IPS-11a (cell line): ENCODE data around the gene SPON1.
"Not testable (repeated sequence)": the region's sequence is repeated elsewhere in the genome, so short reads cannot be mapped to it uniquely, and the experiment has no call there.

ENCODE experiments used
- H3K4me3 ChIP-seq: one replicate; pipeline ENCODE4 v1.5.1; 2013; ENCODE audit warnings: low read depth, low read length, control low read depth

SPON1 gene

GRCh38 chr11:13974631-13975030 lies 12.1 kb downstream of the SPON1 start:
- H3K4me3 ChIP-seq = no peak overlapping the region

DNA sequence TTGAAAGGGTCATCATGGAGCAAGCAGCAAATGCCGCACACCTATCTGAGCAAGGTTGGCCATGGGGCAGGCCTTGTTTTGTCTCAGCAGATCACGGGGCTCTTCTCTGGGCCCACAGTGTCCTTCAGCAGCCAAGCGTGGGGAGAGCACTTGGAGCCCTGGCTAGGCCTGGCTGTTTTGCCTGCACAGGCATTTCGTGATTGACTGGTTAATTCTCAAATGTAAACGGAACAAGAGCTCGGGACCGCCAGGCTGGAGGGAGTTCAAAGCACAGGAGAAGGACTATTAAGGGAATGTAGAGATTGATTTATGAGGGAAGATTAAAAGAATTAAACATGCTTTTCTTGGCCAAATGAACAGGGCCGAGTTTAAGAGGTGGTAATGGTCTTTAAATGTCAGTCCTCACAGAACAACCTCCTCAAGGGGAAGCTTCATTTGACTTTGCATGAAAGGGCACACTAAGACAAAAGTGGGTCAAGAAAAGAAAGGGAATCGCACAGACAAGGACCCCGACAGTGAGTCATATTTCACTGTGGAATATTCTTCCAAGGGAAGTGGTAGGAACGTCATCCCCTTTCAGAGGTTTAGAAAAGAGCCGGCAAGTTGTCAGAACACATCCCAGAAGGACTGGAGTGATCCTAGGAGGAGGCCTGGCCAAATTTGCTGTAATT lies 20.7 kb downstream of the SPON1 start:
- H3K4me3 ChIP-seq = no peak overlapping the region

GRCh38 chr11:13984616-13985450 lies 22.3 kb downstream of the SPON1 start:
- no peak overlapping the region for H3K4me3 ChIP-seq

DNA sequence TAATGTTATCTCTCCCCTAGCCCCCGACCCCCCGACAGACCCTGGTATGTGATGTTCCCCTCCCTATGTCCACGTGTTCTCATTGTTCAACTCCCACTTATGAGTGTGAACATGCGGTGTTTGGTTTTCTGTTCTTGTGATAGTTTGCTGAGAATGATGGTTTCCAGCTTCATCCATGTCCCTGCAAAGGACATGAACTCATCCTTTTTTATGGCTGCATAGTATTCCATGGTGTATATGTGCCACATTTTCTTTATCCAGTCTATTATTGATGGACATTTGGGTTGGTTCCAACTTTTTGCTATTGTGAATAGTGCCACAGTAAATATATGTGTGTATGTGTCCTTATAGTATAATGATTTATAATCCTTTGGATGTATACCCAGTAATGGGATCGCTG lies 24.2 kb downstream of the SPON1 start:
- not testable (repeated sequence) for H3K4me3 ChIP-seq

- H3K4me3 ChIP-seq = not testable (repeated sequence)
Observed at GRCh38 chr11:13992158-13992856, 29.8 kb downstream of the SPON1 start.

- H3K4me3 ChIP-seq = no peak overlapping the region
Observed at GRCh38 chr11:13993096-13993765, 30.7 kb downstream of the SPON1 start.

- no peak overlapping the region for H3K4me3 ChIP-seq
Observed at GRCh38 chr11:13997881-13998280, 35.4 kb downstream of the SPON1 start.

GRCh38 chr11:13999704-14000103 lies 37.2 kb downstream of the SPON1 start:
- no peak overlapping the region for H3K4me3 ChIP-seq

DNA sequence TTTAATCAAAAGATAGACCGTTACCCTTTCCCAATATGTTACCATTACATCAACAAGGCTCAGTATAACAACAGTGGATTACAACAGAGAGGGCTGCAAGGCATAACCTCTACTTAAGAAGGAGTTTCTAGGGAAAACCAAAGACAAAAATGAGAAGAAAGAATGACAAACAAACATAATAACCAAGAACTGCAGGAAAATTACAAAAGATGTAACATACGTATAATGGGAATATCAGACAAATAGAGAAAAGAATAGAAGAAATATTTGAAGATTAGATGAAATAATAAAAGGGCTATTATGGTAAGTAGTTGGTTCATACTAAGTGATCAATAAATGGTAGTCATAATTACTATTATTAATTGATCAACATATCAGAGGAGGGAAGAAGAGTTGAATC lies 39.1 kb downstream of the SPON1 start:
- no peak overlapping the region for H3K4me3 ChIP-seq

GRCh38 chr11:14007566-14007965 lies 45.0 kb downstream of the SPON1 start:
- no peak overlapping the region for H3K4me3 ChIP-seq

DNA sequence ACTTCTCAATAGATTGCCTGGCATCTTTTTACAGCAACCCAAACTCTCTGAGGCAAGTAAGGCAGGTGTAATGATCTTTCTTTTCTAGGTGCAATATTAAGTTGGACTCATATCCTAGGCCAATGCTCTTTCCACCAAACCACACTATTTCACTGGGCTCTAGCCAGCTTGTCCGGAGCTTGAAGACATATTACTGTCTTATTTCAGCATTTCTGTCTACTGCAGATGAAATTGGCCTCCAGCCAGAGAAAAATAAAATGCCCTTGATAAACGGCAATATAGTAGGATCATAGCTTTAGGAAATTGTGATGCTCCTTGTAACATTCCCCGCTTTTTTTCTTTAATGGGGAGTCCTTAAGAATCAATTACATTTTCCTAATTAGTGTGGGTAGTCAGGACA lies 48.1 kb downstream of the SPON1 start:
- H3K4me3 ChIP-seq = no peak overlapping the region

GRCh38 chr11:14012846-14013245 lies 50.3 kb downstream of the SPON1 start:
- no peak overlapping the region for H3K4me3 ChIP-seq

DNA sequence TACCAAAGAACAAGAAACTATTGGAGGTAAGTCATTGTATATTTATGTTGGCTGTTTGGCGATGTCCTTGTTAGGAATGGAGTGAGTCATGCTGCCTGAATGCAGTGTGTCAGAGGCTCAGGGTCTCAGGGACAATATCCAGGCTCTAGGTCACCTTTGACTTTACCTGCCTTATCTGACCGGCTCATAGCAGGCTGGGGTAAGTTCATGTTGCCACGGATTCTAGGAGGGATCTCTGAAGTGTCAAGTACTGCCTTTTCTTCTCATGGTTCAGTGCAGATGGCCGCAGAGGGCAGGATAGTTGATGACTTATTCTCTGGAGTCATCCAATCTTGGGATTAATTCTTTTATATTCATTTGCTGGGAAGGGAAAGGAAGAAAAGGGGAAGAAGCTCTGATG lies 53.2 kb downstream of the SPON1 start:
- no peak overlapping the region for H3K4me3 ChIP-seq

- H3K4me3 ChIP-seq = no peak overlapping the region
Observed at GRCh38 chr11:14018441-14018840, 55.9 kb downstream of the SPON1 start.

- H3K4me3 ChIP-seq = no peak overlapping the region
Observed at GRCh38 chr11:14021738-14022137, 59.2 kb downstream of the SPON1 start.

- H3K4me3 ChIP-seq = no peak overlapping the region
Observed at GRCh38 chr11:14022251-14022650, 59.7 kb downstream of the SPON1 start.

GRCh38 chr11:14022821-14023220 lies 60.3 kb downstream of the SPON1 start:
- H3K4me3 ChIP-seq = no peak overlapping the region

- H3K4me3 ChIP-seq = no peak overlapping the region
Observed at GRCh38 chr11:14026961-14027360, 64.4 kb downstream of the SPON1 start.

DNA sequence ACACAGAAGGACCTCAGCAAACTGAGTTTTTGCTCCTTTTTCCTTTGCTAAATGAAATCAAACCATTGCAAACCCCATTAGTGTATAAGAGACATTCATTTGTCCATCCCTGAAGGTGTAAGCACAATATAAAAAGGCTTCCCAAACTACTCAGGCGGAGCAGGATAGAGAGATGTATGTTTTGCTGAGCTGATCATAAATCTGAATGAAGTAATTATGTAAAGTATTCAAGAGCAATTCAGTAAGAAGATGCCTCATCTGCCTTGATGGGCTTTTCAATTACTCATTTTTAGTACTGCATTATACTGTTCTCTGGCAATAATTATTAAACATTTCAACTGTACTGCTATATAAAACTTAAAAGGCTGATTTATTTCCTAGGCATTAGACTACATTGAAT lies 65.0 kb downstream of the SPON1 start:
- H3K4me3 ChIP-seq = no peak overlapping the region

DNA sequence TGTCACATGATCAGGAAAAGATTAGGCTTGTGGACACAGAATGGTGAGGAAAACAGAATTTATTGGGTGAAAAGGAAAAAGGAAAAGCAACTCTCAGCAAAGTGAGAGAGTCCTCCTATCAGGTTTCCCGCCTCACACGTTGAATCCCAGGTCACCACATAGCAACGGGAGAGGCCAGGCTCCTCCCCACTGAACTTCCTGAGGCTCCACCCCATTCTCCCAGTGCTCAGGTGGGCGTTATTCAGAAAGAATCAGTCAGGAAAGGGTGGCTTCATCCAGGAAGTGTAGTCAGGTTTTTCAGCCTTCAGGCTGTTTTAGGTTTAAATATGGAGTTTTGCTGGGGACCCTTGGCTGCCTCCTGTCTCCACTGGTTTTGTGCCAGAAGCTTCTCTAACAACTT lies 66.9 kb downstream of the SPON1 start:
- no peak overlapping the region for H3K4me3 ChIP-seq
